Nephron (organoid): Measurements from ENCODE around the gene TEX11.

Experiments used
- H3K27ac Mint-ChIP-seq, 3 experiments: 2 replicates each; pipeline ENCODE4 v1.8.0; 2020; ENCODE audit warnings: mixed read lengths in 3 of 3, mild to moderate bottlenecking in 2 of 3, moderate library complexity in 1 of 3
- H3K27me3 Mint-ChIP-seq: 2 replicates; pipeline ENCODE4 v1.8.0; 2021; ENCODE audit warnings: low read depth, mild to moderate bottlenecking, moderate library complexity, mixed read lengths
- H3K36me3 Mint-ChIP-seq: 2 replicates; pipeline ENCODE4 v1.8.0; 2020; ENCODE audit warnings: low read depth, mixed read lengths
- H3K4me1 Mint-ChIP-seq: 2 replicates; pipeline ENCODE4 v1.8.0; 2020; ENCODE audit warnings: mixed read lengths
- H3K4me3 Mint-ChIP-seq, 3 experiments: 2 replicates each; pipeline ENCODE4 v1.8.0; 2020; ENCODE audit warnings: mild to moderate bottlenecking in 3 of 3, mixed read lengths in 3 of 3, moderate library complexity in 2 of 3
- H3K9me3 Mint-ChIP-seq: 2 replicates; pipeline ENCODE4 v1.8.0; 2020; ENCODE audit warnings: mixed read lengths
- CTCF ChIP-seq, 3 experiments: fragments of 200-600 bp; sonication (generic); IDR thresholded peaks; one replicate each; pipeline ENCODE4 v1.5.0; 2021; ENCODE audit warnings: antibody characterized with exemption in 3 of 3; ENCODE audit not compliant: unreplicated experiment in 3 of 3

TEX11 gene

GRCh38 chrX:70908541-70908940, at the start of gene TEX11:
Gene TEX11 (minus strand): TSS chrX:70908711. CDS start chrX:70907789, 922 bp downstream.
- Mint-ChIP-seq H3K36me3 (no peaks in the 10 kb centered on the region), H3K4me3 (no peak within 1 kb of the TSS), H3K9me3 (peaks cover 10% of the 10 kb centered on the region), H3K27ac (no peak within 1 kb of the TSS), H3K4me1 (no peaks in the 10 kb centered on the region), H3K27me3 (no peaks in the 10 kb centered on the region)
- TF ChIP-seq CTCF (IDR thresholded peaks at IDR 0.05; ENCODE audit: unreplicated experiment in 3 of 3), result no peak

GRCh38 chrX:70954871-70955270, 46.4 kb upstream of the TEX11 start:
- H3K27me3 Mint-ChIP-seq, result no peaks in the 10 kb centered on the region
- no peak overlapping the region for H3K27ac Mint-ChIP-seq
- H3K9me3 Mint-ChIP-seq, result peaks cover 8% of the 10 kb centered on the region

GRCh38 chrX:70924294-70924911, 15.9 kb upstream of the TEX11 start:
- H3K27me3 Mint-ChIP-seq, result peaks cover 5% of the 10 kb centered on the region
- H3K4me1 Mint-ChIP-seq, result no peaks in the 10 kb centered on the region
- no peak for TF ChIP-seq CTCF (IDR thresholded peaks at IDR 0.05; ENCODE audit: unreplicated experiment in 3 of 3)
- H3K36me3 Mint-ChIP-seq, result no peaks in the 10 kb centered on the region
- H3K9me3 Mint-ChIP-seq, result peaks cover 2% of the 10 kb centered on the region
- H3K27ac Mint-ChIP-seq, result no peak overlapping the region
- no peak overlapping the region for H3K4me3 Mint-ChIP-seq

More at GRCh38 chrX:70954871-70955270, 46.4 kb upstream of the TEX11 start:
- no peak for TF ChIP-seq CTCF (IDR thresholded peaks at IDR 0.05; ENCODE audit: unreplicated experiment in 3 of 3)
- H3K36me3 Mint-ChIP-seq, result no peaks in the 10 kb centered on the region
- H3K4me3 Mint-ChIP-seq, result no peak overlapping the region
- no peaks in the 10 kb centered on the region for H3K4me1 Mint-ChIP-seq

- no peak for TF ChIP-seq CTCF (IDR thresholded peaks at IDR 0.05; ENCODE audit: unreplicated experiment in 3 of 3)
- Mint-ChIP-seq H3K36me3 (no peaks in the 10 kb centered on the region), H3K9me3 (no peaks in the 10 kb centered on the region), H3K27ac (no peak overlapping the region), H3K4me1 (no peaks in the 10 kb centered on the region), H3K4me3 (no peak overlapping the region), H3K27me3 (no peaks in the 10 kb centered on the region)
Observed at GRCh38 chrX:70922774-70923473, 14.4 kb upstream of the TEX11 start.

GRCh38 chrX:70921709-70922352, 13.3 kb upstream of the TEX11 start:
- no peak overlapping the region for H3K4me3 Mint-ChIP-seq
- H3K27ac Mint-ChIP-seq, result no peak overlapping the region
- no peaks in the 10 kb centered on the region for H3K36me3 Mint-ChIP-seq
- H3K27me3 Mint-ChIP-seq, result no peaks in the 10 kb centered on the region
- no peaks in the 10 kb centered on the region for H3K9me3 Mint-ChIP-seq
- H3K4me1 Mint-ChIP-seq, result no peaks in the 10 kb centered on the region
- TF ChIP-seq CTCF (IDR thresholded peaks at IDR 0.05; ENCODE audit: unreplicated experiment in 3 of 3), result no peak
